Stimulated activated CD8-positive, alpha-beta memory T cell treated with anti-CD3 and anti-CD28 coated beads, Interleukin-12 subunit alpha, Interleukin-12 subunit beta, amount 100 ng/mL, for 24 hours (primary cell): ENCODE data around the gene IL7R.
"Not testable (repeated sequence)": the region's sequence is repeated elsewhere in the genome, so short reads cannot be mapped to it uniquely, and the experiment has no call there.

ENCODE experiments used
- DNase-seq: peaks from one replicate; pipeline ENCODE4 v3.0.0-alpha.2; 2020; ENCODE audit errors: extremely low read depth

IL7R gene

GRCh38 chr5:35838370-35839042 lies 18.2 kb upstream of the IL7R start:
- DNase-seq: no peak

DNA sequence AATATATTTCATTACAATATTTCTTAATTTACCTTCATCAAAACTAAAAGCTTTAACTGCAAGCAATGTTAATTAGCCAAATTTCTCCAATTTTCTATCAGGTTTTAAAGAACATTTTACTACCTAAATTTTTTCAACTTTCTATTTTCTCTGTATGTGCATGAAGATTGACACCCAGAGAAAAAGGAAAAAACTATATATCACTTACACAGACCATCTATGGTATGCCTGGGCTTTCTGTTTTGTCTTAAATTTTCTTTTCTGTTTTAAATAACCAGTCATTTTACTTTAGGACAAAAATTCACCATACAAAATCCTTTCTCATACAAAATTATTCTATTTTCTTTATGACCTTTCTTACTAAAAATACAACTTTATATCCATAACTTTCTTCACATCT lies 13.8 kb upstream of the IL7R start:
- no peak for DNase-seq

DNA sequence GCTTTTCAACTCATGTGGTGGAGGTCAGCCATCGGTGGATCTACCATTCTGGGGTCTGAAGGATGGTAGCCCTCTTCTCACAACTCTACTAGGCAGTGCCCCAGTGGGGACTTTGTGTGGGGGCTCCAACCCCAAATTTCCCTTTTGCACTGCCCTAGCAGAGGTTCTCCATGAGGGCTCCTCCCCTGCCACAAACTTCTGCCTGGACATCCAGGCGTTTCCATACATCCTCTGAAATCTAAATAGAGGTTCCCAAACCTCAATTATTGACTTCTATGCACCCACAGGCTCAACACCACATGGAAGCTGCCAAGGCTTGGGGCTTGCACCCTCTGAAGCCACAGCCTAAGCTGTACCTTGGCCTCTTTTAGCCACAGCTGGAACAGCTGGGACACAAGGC lies 11.2 kb upstream of the IL7R start:
- DNase-seq: not testable (repeated sequence)

DNA sequence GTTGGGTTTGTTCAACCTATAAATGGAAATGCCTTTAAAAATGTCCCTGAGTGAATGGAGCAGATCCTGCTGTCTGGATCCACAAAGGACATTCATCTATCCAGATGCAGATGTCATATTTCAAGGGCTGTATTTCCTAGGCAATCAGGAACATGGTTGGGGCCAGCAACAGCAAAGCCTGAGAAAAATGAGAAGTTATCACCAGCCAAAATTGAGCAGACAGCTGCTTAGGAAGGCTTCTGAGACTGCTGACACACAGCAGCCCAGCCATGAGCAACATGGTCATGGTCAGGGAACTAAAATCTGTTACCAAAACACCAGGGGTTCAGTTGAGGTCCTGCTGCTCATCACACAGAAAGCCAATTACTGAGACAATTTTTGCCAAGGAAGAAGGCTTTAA lies 9.2 kb upstream of the IL7R start:
- DNase-seq: no peak

- DNase-seq: no peak
Measured at GRCh38 chr5:35847961-35848360, 8.7 kb upstream of the IL7R start.

- DNase-seq: no peak
Measured at GRCh38 chr5:35849860-35850259, 6.8 kb upstream of the IL7R start.

- DNase-seq: no peak
Measured at GRCh38 chr5:35850967-35851680, 5.6 kb upstream of the IL7R start.

- no peak for DNase-seq
Measured at GRCh38 chr5:35852084-35852734, 4.5 kb upstream of the IL7R start.

- no peak for DNase-seq
Measured at GRCh38 chr5:35852773-35853172, 3.9 kb upstream of the IL7R start.

DNA sequence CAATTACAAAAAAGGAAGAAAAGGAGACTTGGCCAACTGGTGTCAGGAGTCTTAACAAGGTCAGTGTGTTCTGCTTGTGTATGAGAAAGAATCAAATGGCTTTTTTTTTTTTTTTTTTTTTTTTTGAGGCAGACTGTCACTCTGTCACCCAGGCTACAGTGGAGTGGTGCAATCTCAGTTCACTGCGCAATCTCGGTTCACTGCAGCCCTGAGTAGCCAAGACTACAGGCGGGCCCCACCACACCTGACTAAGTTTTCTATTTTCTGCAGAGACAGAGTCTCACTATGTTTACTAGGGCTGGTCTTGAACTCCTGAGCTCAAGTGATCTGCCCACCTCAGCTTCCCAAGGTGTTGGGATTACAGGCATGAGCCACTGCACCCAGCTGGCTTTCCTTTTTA lies 3.1 kb upstream of the IL7R start:
- no peak for DNase-seq

- no peak for DNase-seq
Measured at GRCh38 chr5:35854248-35854647, 2.4 kb upstream of the IL7R start.

- DNase-seq: no peak
Measured at GRCh38 chr5:35855187-35855586, 1.5 kb upstream of the IL7R start.

GRCh38 chr5:35856186-35856764 lies 416 bp upstream of the IL7R start:
- DNase-seq: not testable (repeated sequence)

DNA sequence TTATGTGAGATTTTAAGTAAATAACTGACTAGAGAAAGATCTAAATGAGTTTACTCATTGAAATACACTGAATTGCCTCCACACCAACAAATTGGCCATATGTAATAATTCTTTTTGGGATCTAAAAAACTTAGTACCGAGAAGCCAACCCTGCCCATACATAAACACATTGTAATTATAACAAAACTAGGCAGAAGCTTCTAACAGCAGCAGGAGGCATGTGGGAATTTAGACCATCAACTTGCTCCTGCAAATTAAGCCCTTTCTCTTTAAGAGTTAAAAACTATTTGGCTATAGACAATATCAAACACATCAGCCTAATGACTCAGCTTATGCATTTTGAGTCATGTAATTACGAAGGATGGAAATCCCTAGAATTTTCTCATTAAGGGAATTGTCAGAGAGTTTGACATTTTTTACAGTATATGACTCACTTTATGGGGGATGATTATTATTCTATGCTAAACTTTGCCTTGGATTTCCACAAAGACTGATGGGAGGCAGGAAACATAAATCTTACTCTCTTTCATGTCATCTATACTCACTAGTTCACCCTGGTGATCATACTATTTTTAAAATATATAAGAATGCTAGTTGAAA lies 1.0 kb downstream of the IL7R start:
- no peak for DNase-seq

DNA sequence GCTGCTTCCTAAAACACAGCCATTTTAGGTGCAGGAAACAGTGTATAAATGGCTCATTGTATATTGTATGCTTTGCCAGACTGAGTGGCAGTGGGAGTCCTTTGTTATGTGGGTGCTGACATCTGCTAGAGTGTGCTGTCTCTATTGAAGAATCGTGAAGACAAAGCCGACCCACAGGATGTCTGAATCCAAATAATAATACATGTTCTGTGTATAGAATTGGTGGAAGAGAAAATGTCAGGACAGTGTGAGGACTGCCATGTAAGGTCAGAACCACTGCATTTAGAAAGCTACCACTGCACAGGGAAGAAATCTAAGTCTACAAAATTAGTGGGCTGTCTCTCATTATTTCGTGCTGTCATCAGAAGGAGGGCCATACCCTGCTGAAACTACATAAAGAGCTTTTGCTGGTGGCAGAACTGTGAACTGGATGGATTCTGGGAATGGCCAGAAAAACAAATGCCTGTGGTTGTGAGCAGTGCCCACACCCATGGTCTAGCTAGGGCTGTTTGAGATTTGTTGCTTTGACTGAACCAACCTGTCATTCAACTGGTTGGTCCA lies 2.5 kb downstream of the IL7R start:
- DNase-seq: no peak

DNA sequence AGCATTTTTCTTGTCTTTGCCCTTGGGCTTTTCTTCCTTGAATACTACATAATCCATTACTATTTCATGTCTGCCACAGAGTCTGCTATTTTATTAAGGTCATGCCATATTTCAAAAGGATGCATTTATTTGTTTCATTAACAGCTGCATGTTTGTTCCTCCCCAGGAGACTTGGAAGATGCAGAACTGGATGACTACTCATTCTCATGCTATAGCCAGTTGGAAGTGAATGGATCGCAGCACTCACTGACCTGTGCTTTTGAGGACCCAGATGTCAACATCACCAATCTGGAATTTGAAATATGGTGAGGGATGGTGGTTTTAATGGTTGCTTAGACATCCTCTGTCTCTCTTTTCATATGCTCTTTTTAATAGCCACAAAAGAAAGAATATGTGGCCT lies 4.0 kb downstream of the IL7R start:
- no peak for DNase-seq

- no peak for DNase-seq
Measured at GRCh38 chr5:35861718-35862117, 5.0 kb downstream of the IL7R start.

GRCh38 chr5:35862126-35862525 lies 5.4 kb downstream of the IL7R start:
- no peak for DNase-seq

GRCh38 chr5:35863159-35863558 lies 6.5 kb downstream of the IL7R start:
- no peak for DNase-seq

DNA sequence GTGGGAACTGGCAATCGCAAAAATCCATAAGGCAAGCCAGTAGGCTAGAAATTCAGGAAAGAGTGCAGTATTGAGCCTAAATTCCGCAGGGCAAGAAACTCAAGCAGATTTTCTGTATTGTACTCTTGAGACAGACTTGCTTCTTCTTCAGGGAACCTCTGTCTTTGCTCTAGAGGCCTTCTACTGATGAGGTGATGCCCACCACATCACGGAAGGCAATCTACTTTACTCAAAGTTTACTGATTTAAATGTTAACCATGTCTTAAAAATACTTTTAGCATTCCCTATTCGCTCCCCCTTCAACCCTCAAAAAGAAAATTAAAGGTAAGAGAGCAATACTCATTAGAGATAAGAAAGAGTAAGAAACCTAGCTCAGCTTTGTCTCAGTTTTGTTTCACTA lies 11.3 kb downstream of the IL7R start:
- no peak for DNase-seq

DNA sequence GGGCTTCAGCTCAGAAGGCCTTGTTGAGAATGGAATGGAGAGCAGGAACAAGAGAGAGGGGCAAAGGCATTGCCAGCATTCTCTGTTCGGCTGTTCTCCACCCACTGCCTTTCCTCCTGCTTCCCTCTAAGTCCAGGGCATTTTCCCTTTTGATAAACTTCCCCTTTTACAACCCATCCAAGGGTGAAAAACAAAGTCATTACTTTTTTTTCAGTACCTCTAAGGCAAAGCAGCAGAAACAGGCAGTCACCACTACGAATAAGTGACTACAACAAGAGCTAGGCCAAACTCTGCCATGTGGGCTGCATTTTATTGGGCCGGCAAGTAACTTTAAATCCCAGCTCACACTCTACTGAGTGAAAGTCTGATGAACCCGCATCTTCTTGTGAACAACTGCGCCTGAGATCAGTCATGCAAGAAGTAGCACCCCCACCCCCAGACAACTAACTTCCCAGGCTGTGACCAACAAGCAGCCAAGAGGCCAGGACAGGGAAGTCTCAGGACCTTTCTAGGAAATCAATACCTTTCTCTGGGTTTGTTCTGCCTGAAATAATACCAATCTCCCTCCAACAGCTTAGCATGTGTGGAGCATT lies 13.1 kb downstream of the IL7R start:
- DNase-seq: no peak

GRCh38 chr5:35870605-35871004 lies 13.9 kb downstream of the IL7R start:
- DNase-seq: no peak
